Keratinocyte (primary cell): ENCODE data around the gene TMEM54. TPM values are rescaled to one million over a fixed set of nuclear protein-coding genes. Genes with fewer than 3 reads are reported as not detected.

Source experiments
- DNase-seq: peaks from one replicate; pipeline ENCODE4 v3.0.0-alpha.2; 2011; ENCODE audit warnings: low read depth, missing footprints, low spot score
- FAIRE-seq: peaks from 2 replicates; lab custom pipeline; 2011; peaks lifted over from hg19 to GRCh38; lab: Jason Lieb, UNC
- H2AFZ ChIP-seq: 2 replicates; pipeline ENCODE4 v1.6.0; 2012; ENCODE audit warnings: low read length, control low read depth, inconsistent platforms; ENCODE audit not compliant: control insufficient read depth
- H3K27ac ChIP-seq: 2 replicates; pipeline ENCODE4 v1.5.1; 2011; ENCODE audit warnings: low read length; ENCODE audit not compliant: control insufficient read depth, insufficient read depth
- H3K27me3 ChIP-seq: 3 replicates; pipeline ENCODE4 v1.6.0; 2011; ENCODE audit warnings: low read length; ENCODE audit not compliant: control insufficient read depth, insufficient read depth; ENCODE audit errors: extremely low read depth
- H3K36me3 ChIP-seq, 2 experiments: 2 replicates in 1 of 2; 3 replicates in 1 of 2; pipeline ENCODE4 v1.5.1; 2011; ENCODE audit warnings: low read length in 2 of 2, mild to moderate bottlenecking in 1 of 2; ENCODE audit not compliant: control insufficient read depth in 2 of 2, insufficient read depth in 2 of 2; ENCODE audit errors: extremely low read depth in 1 of 2
- H3K4me1 ChIP-seq: 3 replicates; pipeline ENCODE4 v1.5.1; 2011; ENCODE audit warnings: low read length; ENCODE audit not compliant: control insufficient read depth, insufficient read depth; ENCODE audit errors: extremely low read depth
- H3K4me2 ChIP-seq: 3 replicates; pipeline ENCODE4 v1.6.0; 2011; ENCODE audit warnings: low read depth, low read length; ENCODE audit not compliant: control insufficient read depth, insufficient read depth; ENCODE audit errors: extremely low read depth
- H3K4me3 ChIP-seq, 3 experiments: fragments of 200-600 bp in 1 of 3; sonication (generic) in 1 of 3; 2 replicates in 2 of 3; 3 replicates in 1 of 3; pipeline ENCODE4 v1.5.1; 2011 to 2016; ENCODE audit warnings: low read length in 3 of 3, mild to moderate bottlenecking in 3 of 3, control low read depth in 2 of 3, inconsistent platforms in 1 of 3, low read depth in 1 of 3, mixed read lengths in 1 of 3, mixed run types in 1 of 3, moderate library complexity in 1 of 3; ENCODE audit not compliant: control insufficient read depth in 2 of 3, insufficient read depth in 2 of 3; ENCODE audit errors: extremely low read depth in 1 of 3
- H3K79me2 ChIP-seq: 2 replicates; pipeline ENCODE4 v1.6.0; 2012; ENCODE audit warnings: low read length; ENCODE audit not compliant: control insufficient read depth, insufficient read depth
- H3K9ac ChIP-seq: 3 replicates; pipeline ENCODE4 v1.6.0; 2011; ENCODE audit warnings: low read length; ENCODE audit not compliant: control insufficient read depth, insufficient read depth; ENCODE audit errors: extremely low read depth
- H3K9me1 ChIP-seq: 3 replicates; pipeline ENCODE4 v1.6.0; 2011; ENCODE audit warnings: low read length; ENCODE audit not compliant: control insufficient read depth, insufficient read depth; ENCODE audit errors: extremely low read depth
- H3K9me3 ChIP-seq: 2 replicates; pipeline ENCODE4 v1.5.1; 2012; ENCODE audit warnings: low read depth, low read length; ENCODE audit not compliant: control insufficient read depth
- H4K20me1 ChIP-seq: 3 replicates; pipeline ENCODE4 v1.6.0; 2011; ENCODE audit warnings: low read length; ENCODE audit not compliant: control insufficient read depth, insufficient read depth; ENCODE audit errors: extremely low read depth
- CTCF ChIP-seq, 3 experiments: IDR thresholded peaks in 1 of 3; conservative IDR thresholded peaks in 1 of 3; optimal IDR thresholded peaks in 1 of 3; 2 replicates in 2 of 3; 3 replicates in 1 of 3; pipeline versions ENCODE3 to v1.5.1; 2011; ENCODE audit warnings: low read length in 3 of 3, mild to moderate bottlenecking in 3 of 3, moderate library complexity in 2 of 3, control low read depth in 1 of 3, inconsistent platforms in 1 of 3; ENCODE audit not compliant: insufficient read depth in 2 of 3; ENCODE audit errors: extremely low read depth in 1 of 3
- EZH2 ChIP-seq: IDR thresholded peaks from one replicate; pipeline ENCODE4 v1.6.1; 2012; ENCODE audit warnings: inconsistent platforms, mild to moderate bottlenecking, low read length, moderate library complexity
- dilution Hi-C: fragments of 300-500 bp; cut with MboI; formaldehyde crosslinking; loops from one replicate; pipeline ENCODE4 v1.7.0; 2020; ENCODE audit warnings: low sequenced_read_pairs; ENCODE audit not compliant: extremely low pct_ligation_motif_present
- polyA plus RNA-seq, 5 experiments: library from polyadenylated mRNA; depleted of rRNA in 3 of 5; stranded (reverse) in 3 of 5; stranded (forward) in 1 of 5; unstranded in 1 of 5; fragments of >200 nt; gene quantifications; 1 replicate in 1 of 5; 2 replicates in 3 of 5; 3 replicates in 1 of 5; pipeline versions ENCODE4 v1.2.1 to v1.2.3, GENCODE V29; 2011 to 2012; ENCODE audit warnings: missing spikeins in 2 of 5, low read depth in 1 of 5, low replicate concordance in 1 of 5

Gene TMEM54
- polyA plus RNA-seq, 1 donor (not counting 4 experiments of a cell fraction or from before 2014, with no cell fraction given): 59.4 TPM

GRCh38 chr1:32897082-32898049 lies 3.8 kb downstream of the TMEM54 start:
- Histone ChIP-seq H3K27me3 (peaks cover 4% of the 10 kb centered on the region), H3K4me1 (peaks cover 35% of the 10 kb centered on the region), H3K9me1 (no peaks in the 10 kb centered on the region), H3K9me3 (no peaks in the 10 kb centered on the region), H3K9ac (no peak overlapping the region), H3K36me3 (peaks cover 2 to 19% of the 10 kb centered on the region in 2 experiments), H4K20me1 (no peaks in the 10 kb centered on the region), H3K4me2 (peak overlapping the region; percentile 42), H3K4me3 (no peak overlapping the region), H3K27ac (peak overlapping the region; percentile 19), H3K79me2 (peaks cover 9% of the 10 kb centered on the region), H2AFZ (no peak overlapping the region)
- DNase-seq (no peak), FAIRE-seq (peak; percentile 99)
- dilution Hi-C loops: no loop called here
- TF ChIP-seq CTCF (optimal IDR thresholded peaks at IDR 0.05 in 1 of 3, IDR thresholded peaks at IDR 0.05 in 1 of 3, conservative IDR thresholded peaks at IDR 0.05 in 1 of 3; ENCODE audit: extremely low read depth in 1 of 3, insufficient read depth in 2 of 3, low read length in 3 of 3) (no peak), EZH2 (no peak)

DNA sequence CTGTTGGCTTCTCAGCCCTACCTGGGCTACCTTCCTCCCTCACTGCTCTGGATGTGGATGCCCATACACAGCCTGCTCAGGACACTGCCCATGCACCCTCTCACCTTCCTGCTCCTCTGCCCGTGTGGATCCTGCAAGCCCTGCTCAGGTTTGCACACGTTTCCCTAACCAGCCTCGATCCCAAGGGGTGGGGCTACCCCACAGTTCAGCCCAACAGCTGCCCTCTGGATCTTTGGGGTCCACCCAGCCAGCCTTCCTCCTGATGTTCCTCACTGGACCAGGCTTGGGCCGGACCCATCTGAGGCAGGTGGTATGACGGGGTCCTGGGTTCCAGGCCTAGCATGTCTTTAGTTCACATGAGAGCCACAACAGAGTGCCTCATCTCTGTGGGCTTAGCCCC lies 4.7 kb downstream of the TMEM54 start:
- no peak overlapping the region for H3K27ac ChIP-seq
- peak overlapping the region; percentile 24 for H3K4me2 ChIP-seq
- DNase-seq (no peak), FAIRE-seq (peak; percentile 17)
- peaks cover 9% of the 10 kb centered on the region for H3K79me2 ChIP-seq
- H3K9ac ChIP-seq: no peak overlapping the region
- no peaks in the 10 kb centered on the region for H3K9me1 ChIP-seq
- peaks cover 35% of the 10 kb centered on the region for H3K4me1 ChIP-seq
- peaks cover 6% of the 10 kb centered on the region for H3K27me3 ChIP-seq
- H3K4me3 ChIP-seq: no peak overlapping the region
- no peak overlapping the region for H2AFZ ChIP-seq
- dilution Hi-C loops: no loop called here
- TF ChIP-seq CTCF (optimal IDR thresholded peaks at IDR 0.05 in 1 of 3, IDR thresholded peaks at IDR 0.05 in 1 of 3, conservative IDR thresholded peaks at IDR 0.05 in 1 of 3; ENCODE audit: extremely low read depth in 1 of 3, insufficient read depth in 2 of 3, low read length in 3 of 3) (no peak), EZH2 (no peak)
- H3K36me3 ChIP-seq: peaks cover 2 to 19% of the 10 kb centered on the region in 2 experiments
- H4K20me1 ChIP-seq: no peaks in the 10 kb centered on the region
- H3K9me3 ChIP-seq: no peaks in the 10 kb centered on the region
